ENCODE data around the gene EFL1. TPM values are rescaled to one million over a fixed set of nuclear protein-coding genes. Genes with fewer than 3 reads are reported as not detected.
A peak's percentile ranks its signal among the peaks of the same experiment; 100 is the strongest.

The EFL1 gene
- total RNA-seq, 1 experiment from 2014 or later: 27.5 TPM

DNA sequence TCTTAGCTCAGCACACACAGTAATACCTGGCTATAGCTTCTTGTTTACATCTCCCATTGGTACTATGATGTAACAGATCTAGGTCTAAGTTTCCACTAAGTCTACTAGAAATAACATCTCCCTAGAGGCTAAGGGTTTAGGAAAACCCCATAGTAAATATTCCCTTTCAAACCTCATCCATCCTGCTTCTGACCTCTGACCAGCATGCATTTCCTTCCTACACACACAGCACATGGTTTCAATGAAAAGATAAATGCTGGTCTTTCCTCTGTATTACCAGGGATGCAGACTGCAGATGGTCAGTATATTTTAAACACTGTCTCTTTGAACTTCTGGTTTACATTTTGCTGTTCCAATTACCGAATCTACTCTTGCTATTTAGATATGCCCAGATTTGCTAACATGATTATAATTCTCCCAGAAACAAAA, 96.6 kb downstream of the EFL1 start:
- Mint-ChIP-seq H3K9me3 (no peaks in the 10 kb centered on the region), H3K36me3 (peaks cover 6% of the 10 kb centered on the region)
- CTCF ChIA-PET: interaction anchor here (0.8 kb wide), 1 partner anchor 42 kb away, joined by 7 read pairs; no protein-coding TSS in a partner anchor

GRCh38 chr15:82159922-82160321, 102.6 kb downstream of the EFL1 start:
- TF ChIP-seq MLX (CRISPR knock-in tag; IDR thresholded peaks at IDR 0.05) (no peak), USF1 (CRISPR knock-in tag; IDR thresholded peaks at IDR 0.05) (no peak), ATF1 (CRISPR knock-in tag; IDR thresholded peaks at IDR 0.05) (no peak), ETV6 (CRISPR knock-in tag; IDR thresholded peaks at IDR 0.05) (no peak)
- H3K9me3 Mint-ChIP-seq: no peaks in the 10 kb centered on the region
- ATAC-seq: peak; percentile 44; the same call in 1 of the 2 replicates
- no peak overlapping the region for H3K4me3 Mint-ChIP-seq
- H3K27me3 Mint-ChIP-seq (ENCODE audit: low read depth): no peaks in the 10 kb centered on the region
- POLR2A ChIA-PET: no interaction called here
- CTCF ChIA-PET: interaction anchor here (1.0 to 1.8 kb wide), 2 partner anchors 38 to 51 kb away, joined by 3 to 4 read pairs; no protein-coding TSS in a partner anchor
- no peaks in the 10 kb centered on the region for H3K4me1 Mint-ChIP-seq
- peaks cover 12% of the 10 kb centered on the region for H3K36me3 Mint-ChIP-seq
- DNase-seq (ENCODE audit: low spot score): no peak
- no peak overlapping the region for H3K27ac Mint-ChIP-seq

More for the DNA sequence above, 96.6 kb downstream of the EFL1 start:
- no peaks in the 10 kb centered on the region for H3K4me1 Mint-ChIP-seq
- H3K4me3 Mint-ChIP-seq: no peak overlapping the region
- DNase-seq (ENCODE audit: low spot score) (no peak), ATAC-seq (no peak)
- no peak overlapping the region for H3K27ac Mint-ChIP-seq
- no peak for TF ChIP-seq FOXP1 (CRISPR knock-in tag; IDR thresholded peaks at IDR 0.05; ENCODE audit: borderline replicate concordance)
- no peak for TF ChIP-seq IRF2 (CRISPR knock-in tag; IDR thresholded peaks at IDR 0.05; ENCODE audit: borderline replicate concordance, low read depth)
- no peak for TF ChIP-seq KAT7 (CRISPR knock-in tag; IDR thresholded peaks at IDR 0.05; ENCODE audit: borderline replicate concordance)
- TF ChIP-seq, protein P1, sequence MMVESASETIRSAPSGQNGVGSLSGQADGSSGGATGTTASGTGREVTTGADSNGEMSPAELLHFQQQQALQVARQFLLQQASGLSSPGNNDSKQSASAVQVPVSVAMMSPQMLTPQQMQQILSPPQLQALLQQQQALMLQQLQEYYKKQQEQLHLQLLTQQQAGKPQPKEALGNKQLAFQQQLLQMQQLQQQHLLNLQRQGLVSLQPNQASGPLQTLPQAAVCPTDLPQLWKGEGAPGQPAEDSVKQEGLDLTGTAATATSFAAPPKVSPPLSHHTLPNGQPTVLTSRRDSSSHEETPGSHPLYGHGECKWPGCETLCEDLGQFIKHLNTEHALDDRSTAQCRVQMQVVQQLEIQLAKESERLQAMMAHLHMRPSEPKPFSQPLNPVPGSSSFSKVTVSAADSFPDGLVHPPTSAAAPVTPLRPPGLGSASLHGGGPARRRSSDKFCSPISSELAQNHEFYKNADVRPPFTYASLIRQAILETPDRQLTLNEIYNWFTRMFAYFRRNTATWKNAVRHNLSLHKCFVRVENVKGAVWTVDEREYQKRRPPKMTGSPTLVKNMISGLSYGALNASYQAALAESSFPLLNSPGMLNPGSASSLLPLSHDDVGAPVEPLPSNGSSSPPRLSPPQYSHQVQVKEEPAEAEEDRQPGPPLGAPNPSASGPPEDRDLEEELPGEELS (CRISPR knock-in tag; IDR thresholded peaks at IDR 0.05): no peak
- no peak for TF ChIP-seq ZBTB43 (CRISPR knock-in tag; IDR thresholded peaks at IDR 0.05)
- H3K27me3 Mint-ChIP-seq (ENCODE audit: low read depth): no peaks in the 10 kb centered on the region
- POLR2A ChIA-PET: no interaction called here

- H3K9me3 Mint-ChIP-seq: no peaks in the 10 kb centered on the region
- DNase-seq (ENCODE audit: low spot score): no peak
- POLR2A ChIA-PET: no interaction called here
- H3K36me3 Mint-ChIP-seq: peaks cover 12% of the 10 kb centered on the region
- no peak for ATAC-seq
- no peaks in the 10 kb centered on the region for H3K4me1 Mint-ChIP-seq
- H3K27me3 Mint-ChIP-seq (ENCODE audit: low read depth): no peaks in the 10 kb centered on the region
- no peak overlapping the region for H3K27ac Mint-ChIP-seq
- CTCF ChIA-PET: interaction anchor here (1.4 kb wide), 1 partner anchor 51 kb away, joined by 5 read pairs; no protein-coding TSS in a partner anchor
- H3K4me3 Mint-ChIP-seq: no peak overlapping the region
- TF ChIP-seq, protein P2, sequence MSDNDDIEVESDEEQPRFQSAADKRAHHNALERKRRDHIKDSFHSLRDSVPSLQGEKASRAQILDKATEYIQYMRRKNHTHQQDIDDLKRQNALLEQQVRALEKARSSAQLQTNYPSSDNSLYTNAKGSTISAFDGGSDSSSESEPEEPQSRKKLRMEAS (CRISPR knock-in tag; IDR thresholded peaks at IDR 0.05): no peak
- TF ChIP-seq ESRRA (CRISPR knock-in tag; IDR thresholded peaks at IDR 0.05; ENCODE audit: borderline replicate concordance) (no peak), ZNF317 (CRISPR knock-in tag; IDR thresholded peaks at IDR 0.05; ENCODE audit: borderline replicate concordance, low read depth) (no peak), FOXK1 (CRISPR knock-in tag; IDR thresholded peaks at IDR 0.05) (no peak), CDX4 (CRISPR knock-in tag; IDR thresholded peaks at IDR 0.05; ENCODE audit: borderline replicate concordance) (no peak), ZNF121 (CRISPR knock-in tag; IDR thresholded peaks at IDR 0.05) (no peak), E2F4 (CRISPR knock-in tag; IDR thresholded peaks at IDR 0.05; ENCODE audit: borderline replicate concordance, low read depth) (no peak)
- TF ChIP-seq, protein P3, sequence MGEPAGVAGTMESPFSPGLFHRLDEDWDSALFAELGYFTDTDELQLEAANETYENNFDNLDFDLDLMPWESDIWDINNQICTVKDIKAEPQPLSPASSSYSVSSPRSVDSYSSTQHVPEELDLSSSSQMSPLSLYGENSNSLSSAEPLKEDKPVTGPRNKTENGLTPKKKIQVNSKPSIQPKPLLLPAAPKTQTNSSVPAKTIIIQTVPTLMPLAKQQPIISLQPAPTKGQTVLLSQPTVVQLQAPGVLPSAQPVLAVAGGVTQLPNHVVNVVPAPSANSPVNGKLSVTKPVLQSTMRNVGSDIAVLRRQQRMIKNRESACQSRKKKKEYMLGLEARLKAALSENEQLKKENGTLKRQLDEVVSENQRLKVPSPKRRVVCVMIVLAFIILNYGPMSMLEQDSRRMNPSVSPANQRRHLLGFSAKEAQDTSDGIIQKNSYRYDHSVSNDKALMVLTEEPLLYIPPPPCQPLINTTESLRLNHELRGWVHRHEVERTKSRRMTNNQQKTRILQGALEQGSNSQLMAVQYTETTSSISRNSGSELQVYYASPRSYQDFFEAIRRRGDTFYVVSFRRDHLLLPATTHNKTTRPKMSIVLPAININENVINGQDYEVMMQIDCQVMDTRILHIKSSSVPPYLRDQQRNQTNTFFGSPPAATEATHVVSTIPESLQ (CRISPR knock-in tag; IDR thresholded peaks at IDR 0.05): no peak
- TF ChIP-seq, protein P1 (CRISPR knock-in tag; IDR thresholded peaks at IDR 0.05): no peak
Observed at GRCh38 chr15:82158811-82159210, 103.7 kb downstream of the EFL1 start.

All from WTC11 (cell line).